Endodermal cell (in vitro differentiated cells): ENCODE results near the gene ACSM2B. TPM values are rescaled to one million over a fixed set of nuclear protein-coding genes. Genes with fewer than 3 reads are reported as not detected.
"Not testable (repeated sequence)": the region's sequence is repeated elsewhere in the genome, so short reads cannot be mapped to it uniquely, and the experiment has no call there.

Experiments
- DNase-seq: peaks from one replicate; pipeline ENCODE4 v3.0.0-alpha.2; 2017
- H3K27ac ChIP-seq: 2 replicates; pipeline ENCODE4 v1.5.1; 2013; ENCODE audit warnings: mild to moderate bottlenecking, low read depth, low read length, moderate library complexity
- H3K27me3 ChIP-seq: 2 replicates; pipeline ENCODE4 v1.6.1; 2013; ENCODE audit warnings: mild to moderate bottlenecking, low read length, moderate library complexity; ENCODE audit not compliant: insufficient read depth, control insufficient read depth, poor library complexity, severe bottlenecking
- H3K36me3 ChIP-seq: 2 replicates; pipeline ENCODE4 v1.7.0; 2013; ENCODE audit warnings: mild to moderate bottlenecking, low read length, moderate library complexity; ENCODE audit not compliant: control insufficient read depth, insufficient read depth
- H3K4me1 ChIP-seq: one replicate; pipeline ENCODE4 v1.7.0; 2013; ENCODE audit warnings: low read length; ENCODE audit not compliant: control insufficient read depth, insufficient read depth
- H3K4me3 ChIP-seq: 2 replicates; pipeline ENCODE4 v1.5.1; 2013; ENCODE audit warnings: mild to moderate bottlenecking, low read length, moderate library complexity
- H3K9ac ChIP-seq: 2 replicates; pipeline ENCODE4 v1.6.1; 2013; ENCODE audit warnings: mild to moderate bottlenecking, low read length, moderate library complexity; ENCODE audit not compliant: poor library complexity, severe bottlenecking; ENCODE audit errors: extremely low read depth
- H3K9me3 ChIP-seq: 2 replicates; pipeline ENCODE4 v1.6.1; 2013; ENCODE audit warnings: mild to moderate bottlenecking, low read length, moderate library complexity; ENCODE audit not compliant: control insufficient read depth
- H3K27ac Mint-ChIP-seq: 2 replicates; pipeline ENCODE4 v1.8.0; 2020; ENCODE audit warnings: mixed read lengths
- H3K27me3 Mint-ChIP-seq: 2 replicates; pipeline ENCODE4 v1.8.0; 2021; ENCODE audit warnings: mild to moderate bottlenecking, mixed read lengths; ENCODE audit not compliant: insufficient read depth
- H3K36me3 Mint-ChIP-seq: 2 replicates; pipeline ENCODE4 v1.8.0; 2020; ENCODE audit warnings: low read depth, mixed read lengths
- H3K4me1 Mint-ChIP-seq: 2 replicates; pipeline ENCODE4 v1.8.0; 2020; ENCODE audit warnings: mixed read lengths
- H3K4me3 Mint-ChIP-seq: 2 replicates; pipeline ENCODE4 v1.8.0; 2020; ENCODE audit warnings: mild to moderate bottlenecking, moderate library complexity, mixed read lengths
- H3K9me3 Mint-ChIP-seq: 2 replicates; pipeline ENCODE4 v1.8.0; 2020; ENCODE audit warnings: mild to moderate bottlenecking, mixed read lengths
- WGBS, 2 experiments: methylation state at CpG; one replicate each; pipeline versions ENCODE4 v1.1.5 to v1.1.7; 2013; ENCODE audit warnings: missing lambda C conversion rate in 2 of 2, mixed read lengths in 1 of 2; ENCODE audit not compliant: insufficient coverage in 1 of 2, insufficient read length in 1 of 2; 5-methylcytosine and 5-hydroxymethylcytosine counted together
- total RNA-seq, 2 donors: library from RNA; stranded (reverse); fragmentation: NEBNext Ultra II Directional in 1 of 2; extraction: Animal tissue kit (Norgen Biotek cat#: 25700) in 1 of 2; gene quantifications; 2 replicates in 1 of 2; 3 replicates in 1 of 2; pipeline ENCODE4 v1.2.1, GENCODE V29; 2021
- TF ChIP-seq, protein P1 (sequence below): fragments of 200-600 bp; sonication (generic); conservative IDR thresholded peaks from 2 replicates; pipeline ENCODE4 v1.5.0; 2021; ENCODE audit warnings: antibody characterized with exemption, mild to moderate bottlenecking

ACSM2B gene
- total RNA-seq, 2 donors from 2014 or later = not detected

DNA sequence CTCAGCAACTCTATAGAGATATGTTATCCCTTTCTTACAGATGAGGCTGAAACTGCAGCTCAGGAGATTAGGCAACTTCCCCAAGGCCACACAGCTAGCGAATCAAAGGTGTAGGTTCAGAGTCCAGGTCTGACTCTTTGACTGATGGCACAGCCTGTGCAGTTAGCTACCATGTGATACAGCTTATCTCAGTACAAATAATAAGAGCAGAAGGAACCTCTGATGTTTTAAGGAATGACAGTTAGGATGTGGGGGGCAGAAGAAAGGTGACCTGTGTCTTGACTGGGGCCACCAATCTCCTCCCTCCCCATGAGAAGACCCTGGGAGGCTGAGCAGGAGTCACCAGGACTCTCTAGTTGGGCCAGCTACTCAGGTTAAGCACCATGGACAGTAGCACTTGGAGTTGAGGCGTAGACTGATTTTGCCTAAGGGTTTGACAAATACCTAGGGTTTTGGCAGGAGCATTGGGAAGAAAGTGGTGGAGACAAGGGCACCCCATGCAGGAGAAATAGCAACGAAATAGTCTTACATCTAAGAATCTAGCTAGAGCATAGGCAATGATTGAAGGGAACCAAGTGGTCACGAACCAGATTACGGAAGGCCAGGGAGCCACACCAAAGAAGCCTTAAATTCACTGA lies 22.8 kb upstream of the ACSM2B start:
- Mint-ChIP-seq H3K4me1 (no peaks in the 10 kb centered on the region), H3K36me3 (no peaks in the 10 kb centered on the region), H3K9me3 (peaks cover 2% of the 10 kb centered on the region), H3K27me3 (no peaks in the 10 kb centered on the region), H3K4me3 (no peak overlapping the region), H3K27ac (no peak overlapping the region)
- Histone ChIP-seq H3K4me1 (no peaks in the 10 kb centered on the region), H3K27me3 (no peaks in the 10 kb centered on the region), H3K36me3 (no peaks in the 10 kb centered on the region), H3K4me3 (no peak overlapping the region), H3K9ac (no peak overlapping the region), H3K27ac (no peak overlapping the region), H3K9me3 (no peaks in the 10 kb centered on the region)
- WGBS, 2 experiments = 44 to 67% methylated on average over 3 to 5 of the region's 5 CpGs
- DNase-seq = no peak
- TF ChIP-seq, protein P1, sequence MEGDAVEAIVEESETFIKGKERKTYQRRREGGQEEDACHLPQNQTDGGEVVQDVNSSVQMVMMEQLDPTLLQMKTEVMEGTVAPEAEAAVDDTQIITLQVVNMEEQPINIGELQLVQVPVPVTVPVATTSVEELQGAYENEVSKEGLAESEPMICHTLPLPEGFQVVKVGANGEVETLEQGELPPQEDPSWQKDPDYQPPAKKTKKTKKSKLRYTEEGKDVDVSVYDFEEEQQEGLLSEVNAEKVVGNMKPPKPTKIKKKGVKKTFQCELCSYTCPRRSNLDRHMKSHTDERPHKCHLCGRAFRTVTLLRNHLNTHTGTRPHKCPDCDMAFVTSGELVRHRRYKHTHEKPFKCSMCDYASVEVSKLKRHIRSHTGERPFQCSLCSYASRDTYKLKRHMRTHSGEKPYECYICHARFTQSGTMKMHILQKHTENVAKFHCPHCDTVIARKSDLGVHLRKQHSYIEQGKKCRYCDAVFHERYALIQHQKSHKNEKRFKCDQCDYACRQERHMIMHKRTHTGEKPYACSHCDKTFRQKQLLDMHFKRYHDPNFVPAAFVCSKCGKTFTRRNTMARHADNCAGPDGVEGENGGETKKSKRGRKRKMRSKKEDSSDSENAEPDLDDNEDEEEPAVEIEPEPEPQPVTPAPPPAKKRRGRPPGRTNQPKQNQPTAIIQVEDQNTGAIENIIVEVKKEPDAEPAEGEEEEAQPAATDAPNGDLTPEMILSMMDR = no peak

DNA sequence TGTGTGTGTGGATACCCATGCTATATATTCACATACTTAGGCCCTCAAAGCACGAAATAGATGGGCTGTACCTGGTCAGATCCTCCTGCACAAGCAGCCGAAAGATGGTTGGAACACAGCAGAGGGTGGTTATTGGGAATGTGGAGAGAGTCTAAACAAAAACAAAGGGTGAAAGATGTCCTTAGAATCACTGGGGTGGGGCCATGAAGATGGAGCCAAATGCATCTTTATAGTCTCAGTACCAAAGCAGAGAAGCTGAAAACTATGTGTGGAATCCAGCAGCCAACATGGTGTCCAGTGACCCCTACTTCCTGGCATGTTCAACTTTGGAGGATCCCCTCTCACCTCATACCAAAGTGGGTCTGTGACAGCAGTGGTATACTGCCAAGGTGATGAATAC lies 19.5 kb upstream of the ACSM2B start:
- not testable (repeated sequence) for H3K4me1 Mint-ChIP-seq, H3K4me1 ChIP-seq, H3K4me3 ChIP-seq, H3K9me3 Mint-ChIP-seq, H3K9ac ChIP-seq, H3K27ac Mint-ChIP-seq, H3K27me3 Mint-ChIP-seq, DNase-seq, H3K36me3 Mint-ChIP-seq, H3K4me3 Mint-ChIP-seq, H3K27ac ChIP-seq, H3K36me3 ChIP-seq, H3K9me3 ChIP-seq, H3K27me3 ChIP-seq
- 68% methylated on average over 2 of the region's 2 CpGs; no CpG with 5 or more reads in 1 of the 2 experiments for WGBS, 2 experiments

DNA sequence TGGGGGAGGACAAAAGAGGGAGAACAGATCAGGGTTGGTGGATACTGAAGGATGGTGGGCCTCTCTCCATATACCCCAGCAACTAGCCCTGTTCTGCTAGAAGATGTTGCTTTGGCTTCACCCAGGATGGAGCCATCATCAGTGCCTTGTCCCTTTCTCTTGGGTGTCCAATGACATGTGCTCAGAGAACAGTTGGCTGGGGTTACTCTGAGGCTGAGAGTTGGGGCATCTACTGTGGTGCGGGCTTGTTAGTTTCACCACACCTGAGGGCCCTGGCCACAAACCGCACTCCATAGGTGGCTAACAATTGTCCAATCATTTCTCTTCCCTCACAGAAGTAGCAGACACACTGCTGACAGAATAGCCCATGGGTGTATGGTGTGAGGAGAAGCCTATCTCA lies 18.9 kb upstream of the ACSM2B start:
- H3K9me3 ChIP-seq, H3K27me3 ChIP-seq, H3K9me3 Mint-ChIP-seq, H3K36me3 ChIP-seq, DNase-seq, H3K4me3 Mint-ChIP-seq, H3K4me3 ChIP-seq, H3K36me3 Mint-ChIP-seq, H3K27ac Mint-ChIP-seq, H3K4me1 Mint-ChIP-seq, H3K27ac ChIP-seq, H3K9ac ChIP-seq, H3K4me1 ChIP-seq, H3K27me3 Mint-ChIP-seq: not testable (repeated sequence)
- 89% methylated on average over 2 of the region's 2 CpGs; no CpG with 5 or more reads in 1 of the 2 experiments for WGBS, 2 experiments

DNA sequence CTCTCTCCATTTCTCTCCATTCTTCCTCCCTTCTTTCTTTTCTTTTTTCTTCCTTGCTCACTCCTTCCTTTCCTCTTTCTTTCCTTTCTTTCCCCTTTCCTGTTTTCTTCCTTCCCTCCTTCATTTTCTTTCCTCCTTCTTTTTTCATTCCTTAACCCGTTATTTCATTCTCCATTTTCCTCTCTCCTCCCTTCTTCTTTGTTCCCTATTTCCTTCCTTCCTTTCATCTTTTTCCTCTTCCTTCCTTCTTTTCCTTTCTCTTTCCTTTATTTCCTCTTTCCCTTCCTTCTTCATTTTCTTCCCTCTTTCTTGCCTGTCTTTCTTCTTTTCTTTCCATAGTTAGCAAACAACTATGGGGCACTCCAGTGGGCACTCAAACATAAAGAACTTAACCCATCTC lies 16.6 kb upstream of the ACSM2B start:
- H3K4me3 Mint-ChIP-seq, H3K27ac Mint-ChIP-seq, H3K9me3 Mint-ChIP-seq, H3K4me3 ChIP-seq, H3K4me1 ChIP-seq, H3K27ac ChIP-seq, H3K9me3 ChIP-seq, DNase-seq, H3K27me3 Mint-ChIP-seq, H3K36me3 ChIP-seq, H3K36me3 Mint-ChIP-seq, H3K9ac ChIP-seq, H3K4me1 Mint-ChIP-seq, H3K27me3 ChIP-seq: not testable (repeated sequence)
- WGBS, 2 experiments = 85 to 93% methylated on average over 1 of the region's 1 CpG

DNA sequence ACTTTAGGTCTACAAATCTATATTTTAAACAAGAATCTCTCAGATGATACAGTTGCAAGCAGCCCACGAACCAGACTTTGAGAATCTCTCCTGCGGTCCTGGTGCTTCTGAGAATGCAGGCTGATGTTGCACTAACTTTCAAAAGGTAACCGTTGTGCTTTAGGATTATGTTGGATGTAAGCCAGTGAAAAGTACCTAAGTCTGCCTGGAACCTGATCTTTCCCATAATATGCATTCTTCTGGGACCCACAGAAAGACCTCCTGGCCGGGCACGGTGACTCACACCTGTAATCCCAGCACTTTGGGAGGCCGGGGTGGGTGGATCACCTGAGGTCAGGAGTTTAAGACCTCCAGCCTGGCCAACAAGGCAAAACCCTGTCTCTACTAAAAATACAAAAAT lies 13.3 kb upstream of the ACSM2B start:
- not testable (repeated sequence) for DNase-seq, H3K9me3 Mint-ChIP-seq, H3K36me3 ChIP-seq, H3K9me3 ChIP-seq, H3K4me1 Mint-ChIP-seq, H3K36me3 Mint-ChIP-seq, H3K4me1 ChIP-seq, H3K4me3 Mint-ChIP-seq, H3K4me3 ChIP-seq, H3K27me3 Mint-ChIP-seq, H3K27me3 ChIP-seq, H3K27ac Mint-ChIP-seq, H3K27ac ChIP-seq, H3K9ac ChIP-seq
- 86% methylated on average over 6 of the region's 6 CpGs; no CpG with 5 or more reads in 1 of the 2 experiments for WGBS, 2 experiments

DNA sequence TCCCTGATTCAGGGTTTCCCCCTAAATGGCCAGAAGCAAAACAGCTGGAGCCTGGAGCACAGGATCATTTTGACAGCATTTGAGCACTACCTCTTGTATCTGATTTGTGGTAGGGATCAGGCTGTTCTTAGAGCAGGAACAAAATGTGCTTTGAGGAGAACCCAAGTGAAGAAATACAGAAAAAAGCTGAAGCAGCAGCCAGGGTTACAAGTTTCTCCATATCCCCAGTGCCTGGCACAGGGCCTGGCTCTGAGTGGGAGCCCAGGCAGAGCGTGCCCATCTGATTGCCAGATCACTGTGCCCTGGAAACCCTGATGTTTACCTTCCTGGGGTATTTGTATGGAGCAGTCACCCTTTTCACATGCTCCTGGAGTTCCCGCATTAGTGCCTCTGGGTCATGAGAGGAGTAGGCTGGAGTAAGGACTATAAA lies 11.5 kb upstream of the ACSM2B start:
- H3K27ac ChIP-seq, H3K9ac ChIP-seq, H3K4me3 ChIP-seq, H3K4me3 Mint-ChIP-seq, DNase-seq, H3K27me3 Mint-ChIP-seq, H3K9me3 Mint-ChIP-seq, H3K27me3 ChIP-seq, H3K36me3 ChIP-seq, H3K4me1 ChIP-seq, H3K9me3 ChIP-seq, H3K27ac Mint-ChIP-seq, H3K4me1 Mint-ChIP-seq, H3K36me3 Mint-ChIP-seq: not testable (repeated sequence)
- WGBS, 2 experiments = 83% methylated on average over 1 of the region's 2 CpGs; no CpG with 5 or more reads in 1 of the 2 experiments
